ENCODE results near the gene P2RY1.
A peak's percentile ranks its signal among the peaks of the same experiment; 100 is the strongest.

P2RY1 gene

DNA sequence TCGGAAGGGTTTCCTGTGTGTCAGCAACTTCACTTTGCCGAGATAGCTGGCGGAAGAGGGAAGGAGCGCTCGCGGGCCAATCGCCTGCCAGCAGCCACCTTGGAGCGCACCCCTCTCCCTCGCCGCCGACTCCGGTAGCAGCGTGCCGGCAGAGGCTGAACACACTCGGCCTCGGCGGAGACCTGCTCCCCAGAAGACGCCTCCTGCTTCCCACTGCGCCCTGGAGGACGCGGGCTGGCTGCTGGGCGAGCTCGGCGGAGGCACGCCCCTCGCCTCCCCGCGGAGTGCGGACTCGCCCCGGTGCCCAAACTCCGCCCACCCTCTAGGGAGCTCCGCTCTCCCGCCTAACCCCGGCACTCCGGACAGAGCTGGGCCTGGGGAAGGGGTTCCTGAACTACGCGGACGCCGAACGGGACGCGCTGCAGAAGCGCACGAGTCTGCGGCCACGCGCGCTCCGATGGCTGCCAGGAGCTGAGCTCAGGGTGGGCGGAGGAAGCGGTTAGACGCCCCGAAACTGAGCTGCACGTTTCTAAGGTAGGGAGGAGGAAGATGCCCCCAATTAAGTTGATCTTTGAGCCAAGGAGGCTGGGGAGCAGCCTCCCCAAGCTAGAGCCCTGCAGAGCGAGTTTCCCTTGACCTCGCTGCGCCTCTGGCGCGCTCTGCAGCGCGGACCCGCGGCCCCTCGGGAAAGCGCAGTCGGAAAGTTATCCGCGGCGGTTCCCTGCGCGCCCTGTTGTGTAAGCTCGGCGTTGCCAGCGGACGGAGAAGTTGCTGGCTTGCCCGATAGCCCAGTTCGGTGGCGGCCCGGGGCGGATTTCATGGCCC lies at the start of gene P2RY1:
Gene P2RY1 (plus strand): TSS at position 356 of the 825 bp plus-strand sequence. CDS start 652 bp downstream, outside the sequence.
- peak; percentile 62 to 91 for DNase-seq

- peak in 1 of 2 experiments; percentile 8 for DNase-seq
Observed at GRCh38 chr3:152786977-152787681, 47.8 kb upstream of the P2RY1 start.

DNA sequence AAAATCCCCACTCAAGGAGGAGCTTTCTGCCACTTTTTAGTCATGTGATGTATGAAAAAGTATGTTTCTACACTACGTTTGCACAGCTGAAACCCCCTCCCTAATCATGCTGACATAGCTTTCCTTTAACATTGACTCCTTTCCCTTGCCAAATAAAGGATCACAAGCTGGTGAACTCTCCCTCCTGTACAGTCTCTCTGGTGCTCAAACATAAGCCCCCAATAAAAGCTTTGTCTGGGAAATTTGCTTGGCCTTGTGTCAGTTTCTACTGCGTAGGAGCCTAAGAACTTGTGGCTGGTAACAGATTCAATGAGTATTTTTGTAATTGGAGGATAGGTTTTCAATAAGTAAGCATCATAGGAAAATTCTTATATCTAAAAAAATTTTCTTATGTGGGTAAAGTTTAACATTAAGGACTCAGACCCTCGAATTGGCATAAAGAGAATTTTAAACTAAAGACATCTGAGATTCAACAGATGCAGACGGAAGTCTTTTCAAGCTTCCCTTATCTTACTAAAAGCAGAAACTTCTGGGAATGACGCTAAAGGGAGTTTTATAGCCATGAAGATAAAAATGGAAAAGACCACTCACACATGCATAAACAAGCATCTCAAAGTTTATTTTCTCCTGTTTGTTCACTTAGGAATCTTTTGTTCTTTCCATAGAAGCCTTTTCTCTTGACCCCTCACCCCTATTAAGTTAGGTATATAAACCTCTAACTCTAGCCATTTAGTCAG lies 44.1 kb upstream of the P2RY1 start:
- DNase-seq = no peak

DNA sequence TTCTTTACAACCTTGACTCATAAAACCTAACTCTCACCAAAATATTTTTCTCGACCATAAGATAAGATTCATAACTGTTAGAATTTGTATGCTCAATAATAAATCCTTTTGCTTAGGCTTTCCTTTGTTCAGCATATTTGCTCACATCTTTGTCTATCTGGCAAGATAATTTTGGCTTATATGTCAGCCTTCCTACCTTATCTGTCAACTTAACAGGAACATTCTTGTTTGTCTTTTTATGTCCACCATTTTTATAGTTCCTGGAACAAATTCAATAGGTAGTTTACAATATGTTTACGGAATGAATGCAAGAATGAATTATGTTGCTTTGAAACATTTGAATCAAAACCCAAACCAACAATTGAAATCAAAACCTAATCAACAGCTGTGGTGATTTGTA lies 41.0 kb upstream of the P2RY1 start:
- no peak for DNase-seq

DNA sequence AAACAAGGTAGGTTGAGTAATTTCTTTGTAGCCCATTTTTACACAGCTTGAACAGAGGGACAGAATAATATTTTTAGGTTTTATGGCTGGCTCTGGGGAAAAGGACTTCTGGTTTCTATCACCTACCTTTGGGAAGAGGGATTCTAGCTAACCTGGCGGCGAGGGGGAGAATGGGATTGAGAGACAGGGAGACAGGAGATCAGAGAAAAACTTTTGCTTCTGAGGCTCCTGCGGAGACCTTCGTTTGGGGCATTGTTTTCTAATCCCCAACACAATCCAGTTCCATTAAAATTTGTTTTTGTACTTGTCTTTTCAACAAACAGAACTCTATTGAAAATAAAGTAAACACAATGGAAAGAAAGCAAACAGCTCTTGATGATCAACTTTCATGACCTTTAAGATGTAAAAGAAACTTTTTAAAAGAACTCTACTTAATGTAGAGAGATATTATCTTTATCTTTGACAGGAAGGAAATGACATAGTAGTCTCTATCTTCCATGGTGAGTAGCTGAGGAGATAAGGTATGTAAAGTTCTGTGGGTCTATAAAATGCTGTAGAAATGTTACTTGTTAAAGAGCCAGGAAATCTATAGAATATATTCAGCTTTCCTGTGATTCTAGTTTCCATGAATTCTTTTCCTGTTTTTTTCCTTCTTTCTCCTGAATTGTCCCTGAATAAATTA lies 37.0 kb upstream of the P2RY1 start:
- DNase-seq = no peak

DNA sequence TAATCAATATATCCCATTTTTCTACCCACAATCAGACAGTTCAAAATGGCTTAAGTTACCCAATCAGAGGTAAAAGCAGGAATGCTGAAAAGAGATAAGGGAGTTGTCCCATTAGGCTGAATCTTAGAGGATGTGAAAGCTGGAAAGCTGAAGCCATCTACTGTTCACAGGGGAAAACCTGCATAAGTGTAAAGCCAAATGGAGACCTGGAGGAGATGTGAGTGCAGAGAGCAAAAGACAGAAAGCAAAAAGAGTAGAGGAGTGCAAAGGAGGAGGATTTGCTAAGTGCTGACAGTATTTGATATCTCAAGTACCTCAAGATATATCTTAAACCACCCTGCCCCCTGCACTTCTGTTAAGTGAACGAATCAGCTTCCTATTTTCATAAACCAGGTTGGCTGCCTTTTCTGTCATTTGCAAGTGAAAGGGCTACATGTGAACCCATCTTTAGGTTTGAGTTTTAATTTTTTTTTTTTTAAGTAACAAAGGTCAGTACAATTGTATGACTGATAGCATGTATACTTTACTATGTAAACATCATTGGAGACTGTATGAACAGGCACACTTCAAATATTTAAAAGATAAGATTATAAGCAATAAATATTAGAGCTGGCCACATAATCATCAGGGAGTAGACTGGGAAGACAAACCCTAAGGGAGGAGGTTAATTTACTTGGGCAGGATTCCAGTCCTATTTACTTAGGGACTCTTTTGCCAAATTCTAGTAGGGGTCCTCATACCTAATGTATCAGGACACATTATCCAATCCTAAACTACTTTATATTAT lies 22.8 kb upstream of the P2RY1 start:
- no peak for DNase-seq

GRCh38 chr3:152817400-152817799 lies 17.5 kb upstream of the P2RY1 start:
- DNase-seq = no peak

- DNase-seq = no peak
Observed at GRCh38 chr3:152818027-152818426, 16.9 kb upstream of the P2RY1 start.

DNA sequence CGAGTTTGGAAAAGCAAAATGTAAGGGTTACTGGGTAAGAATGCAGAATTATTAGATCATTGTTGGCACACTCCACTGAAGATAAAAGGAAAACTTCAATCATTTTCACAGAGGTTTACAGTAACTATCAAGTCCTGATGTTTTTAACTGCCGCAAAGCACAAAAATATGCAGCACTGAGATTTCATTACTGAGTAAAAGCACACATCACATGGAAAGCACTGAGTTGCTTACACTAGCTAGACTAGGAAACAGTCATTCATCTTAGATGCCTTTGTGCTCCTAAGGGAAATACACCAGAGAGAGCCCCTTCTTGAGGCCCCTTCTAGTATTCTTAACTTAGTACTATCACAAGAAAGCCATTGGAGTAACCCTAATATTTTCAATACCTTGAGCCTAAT lies 11.8 kb upstream of the P2RY1 start:
- no peak for DNase-seq

DNA sequence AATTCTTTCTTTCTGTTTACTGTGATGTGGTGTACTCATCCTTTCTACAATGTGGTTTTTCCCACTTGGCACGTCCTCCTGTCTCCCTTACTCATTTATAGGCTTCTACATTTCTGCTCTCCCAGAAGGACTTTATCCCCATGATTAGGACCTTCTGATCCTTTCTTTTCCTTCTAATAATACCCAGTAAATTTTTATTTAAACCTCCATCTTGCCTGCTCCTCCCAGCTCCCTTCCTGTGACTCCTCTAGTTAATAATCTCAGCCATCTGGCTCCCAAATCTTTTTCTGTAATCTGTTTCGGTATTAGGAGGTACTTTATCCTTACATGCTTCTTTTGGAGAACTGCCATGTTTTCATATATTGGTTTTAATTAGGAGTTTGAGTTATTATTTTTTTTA lies 11.2 kb upstream of the P2RY1 start:
- no peak for DNase-seq

- DNase-seq = no peak
Observed at GRCh38 chr3:152825566-152825965, 9.4 kb upstream of the P2RY1 start.

- DNase-seq = no peak
Observed at GRCh38 chr3:152826476-152826875, 8.5 kb upstream of the P2RY1 start.

GRCh38 chr3:152827313-152827712 lies 7.6 kb upstream of the P2RY1 start:
- DNase-seq = no peak

DNA sequence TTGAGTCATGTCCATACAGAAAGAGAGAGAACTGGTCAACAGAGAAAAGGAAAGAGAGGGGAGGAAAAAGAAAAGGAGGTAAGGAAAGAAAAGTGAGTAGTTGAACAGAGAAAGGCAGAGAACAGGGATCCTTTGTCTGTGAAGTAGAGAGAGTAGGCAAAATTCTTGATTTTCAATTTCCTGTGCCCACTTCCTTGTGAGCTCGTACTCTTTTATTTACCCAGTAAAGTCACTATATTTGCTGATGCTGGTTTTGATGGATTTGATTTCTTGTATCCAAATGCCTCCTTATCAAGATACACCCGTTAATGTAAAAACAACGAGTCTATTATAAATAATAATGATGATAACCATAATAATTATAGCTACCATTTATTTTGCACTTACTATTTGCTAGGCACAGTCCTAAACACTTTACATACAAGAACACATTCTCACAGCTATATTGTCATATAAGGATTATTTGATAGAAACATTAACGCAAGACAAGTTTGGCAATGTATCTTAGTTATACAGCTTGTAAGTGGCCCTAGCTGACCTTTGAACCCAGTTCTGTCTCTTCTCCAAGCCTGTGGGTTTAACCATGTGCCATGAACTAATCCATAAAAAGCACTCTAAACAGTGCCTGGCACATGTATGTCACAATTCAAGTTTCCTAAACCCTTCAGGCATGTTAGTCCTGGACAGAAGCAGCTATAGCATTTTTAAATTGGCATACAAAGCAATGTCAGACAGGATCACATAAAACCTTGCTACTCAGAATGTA lies 6.7 kb upstream of the P2RY1 start:
- no peak for DNase-seq

GRCh38 chr3:152830245-152830644 lies 4.7 kb upstream of the P2RY1 start:
- DNase-seq = no peak

DNA sequence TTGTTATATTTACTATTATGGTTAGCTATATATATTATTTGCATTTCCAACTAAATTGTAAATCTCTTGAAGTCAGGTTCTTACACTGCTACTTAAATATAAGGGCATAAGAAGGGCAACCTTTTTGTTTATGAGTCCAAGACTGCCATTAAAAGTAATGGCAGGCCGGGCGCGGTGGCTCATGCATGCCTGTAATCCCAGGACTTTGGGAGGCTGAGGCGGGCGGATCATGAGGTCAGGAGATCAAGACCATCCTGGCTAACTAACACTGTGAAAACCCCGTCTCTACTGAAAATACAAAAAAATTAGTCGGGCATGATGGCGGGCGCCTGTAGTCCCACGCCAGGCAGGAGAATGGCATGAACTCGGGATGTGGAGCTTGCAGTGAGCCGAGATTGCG lies 2.9 kb upstream of the P2RY1 start:
- no peak for DNase-seq

DNA sequence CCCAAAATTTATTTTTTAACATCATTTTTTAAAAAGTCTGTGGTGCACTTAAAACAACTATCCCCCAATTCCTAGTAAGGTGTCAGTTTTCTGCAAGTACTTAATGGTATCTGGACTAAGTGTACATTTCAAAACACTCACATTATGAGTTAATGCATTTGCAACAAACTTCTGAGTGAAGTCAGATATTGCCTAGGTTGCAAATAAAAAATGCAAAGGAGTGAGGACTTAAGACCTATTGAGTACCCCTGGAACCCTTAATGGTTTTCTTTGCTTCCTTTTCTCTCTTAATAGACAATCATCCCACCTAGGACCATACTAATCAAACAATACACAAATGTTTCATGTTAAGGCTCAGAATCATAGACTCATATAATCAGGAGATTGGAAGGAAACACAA lies 1.8 kb upstream of the P2RY1 start:
- DNase-seq = no peak

DNA sequence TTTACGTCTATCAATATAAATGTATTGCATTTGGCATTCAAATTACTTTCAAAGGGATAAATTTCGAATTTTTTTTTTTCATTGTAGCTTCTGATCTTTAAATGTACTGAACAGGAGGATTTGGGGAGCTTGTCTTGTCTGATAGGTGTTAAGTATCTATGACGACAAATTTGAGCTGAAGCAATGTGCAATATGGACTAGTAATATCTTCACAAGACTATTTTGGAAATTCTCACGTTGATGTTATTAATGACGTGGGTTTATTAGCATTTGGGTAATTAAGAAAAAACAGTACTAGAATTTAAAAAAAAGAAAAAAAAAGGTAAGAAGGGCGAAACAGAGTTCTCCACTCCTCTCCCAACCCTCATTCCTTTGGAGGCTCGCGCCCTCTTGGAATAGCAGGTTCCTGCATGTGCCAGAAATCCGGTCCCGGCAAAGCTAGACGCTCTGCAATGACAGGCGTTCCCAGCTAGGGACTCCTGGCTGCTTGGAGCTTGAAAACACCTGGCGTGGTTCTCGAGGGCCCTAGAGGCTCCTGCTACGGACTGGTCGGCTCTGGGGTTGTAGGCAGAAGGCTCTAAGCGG lies 648 bp upstream of the P2RY1 start:
- DNase-seq = peak; percentile 62 to 91

GRCh38 chr3:152835601-152836102 lies 721 bp downstream of the P2RY1 start:
- peak in 1 of 2 experiments; percentile 44 for DNase-seq

DNA sequence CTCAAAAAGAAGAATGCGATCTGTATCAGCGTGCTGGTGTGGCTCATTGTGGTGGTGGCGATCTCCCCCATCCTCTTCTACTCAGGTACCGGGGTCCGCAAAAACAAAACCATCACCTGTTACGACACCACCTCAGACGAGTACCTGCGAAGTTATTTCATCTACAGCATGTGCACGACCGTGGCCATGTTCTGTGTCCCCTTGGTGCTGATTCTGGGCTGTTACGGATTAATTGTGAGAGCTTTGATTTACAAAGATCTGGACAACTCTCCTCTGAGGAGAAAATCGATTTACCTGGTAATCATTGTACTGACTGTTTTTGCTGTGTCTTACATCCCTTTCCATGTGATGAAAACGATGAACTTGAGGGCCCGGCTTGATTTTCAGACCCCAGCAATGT lies 1.3 kb downstream of the P2RY1 start:
- DNase-seq = no peak

GRCh38 chr3:152839511-152839910 lies 4.6 kb downstream of the P2RY1 start:
- no peak for DNase-seq
